Hepatocyte (in vitro differentiated cells): Measurements from ENCODE around the gene BCAS4.

Source experiments
- EZH2 ChIP-seq: fragments of 200-600 bp; sonication (generic); IDR thresholded peaks from 2 replicates; pipeline ENCODE4 v1.6.1; 2016; ENCODE audit warnings: antibody characterized with exemption, mild to moderate bottlenecking, borderline replicate concordance
- EZH2phosphoT487 ChIP-seq: fragments of 200-600 bp; sonication (generic); IDR thresholded peaks from one replicate; pipeline ENCODE4 v1.6.1; 2018; ENCODE audit warnings: antibody characterized with exemption, mild to moderate bottlenecking, low read depth, moderate library complexity; ENCODE audit not compliant: unreplicated experiment, severe bottlenecking
- TF ChIP-seq, protein P1 (sequence below): fragments of 200-600 bp; sonication (generic); IDR thresholded peaks from 2 replicates; pipeline ENCODE4 v1.5.1; 2016; ENCODE audit warnings: antibody characterized with exemption, mild to moderate bottlenecking; ENCODE audit not compliant: poor library complexity

DNA sequence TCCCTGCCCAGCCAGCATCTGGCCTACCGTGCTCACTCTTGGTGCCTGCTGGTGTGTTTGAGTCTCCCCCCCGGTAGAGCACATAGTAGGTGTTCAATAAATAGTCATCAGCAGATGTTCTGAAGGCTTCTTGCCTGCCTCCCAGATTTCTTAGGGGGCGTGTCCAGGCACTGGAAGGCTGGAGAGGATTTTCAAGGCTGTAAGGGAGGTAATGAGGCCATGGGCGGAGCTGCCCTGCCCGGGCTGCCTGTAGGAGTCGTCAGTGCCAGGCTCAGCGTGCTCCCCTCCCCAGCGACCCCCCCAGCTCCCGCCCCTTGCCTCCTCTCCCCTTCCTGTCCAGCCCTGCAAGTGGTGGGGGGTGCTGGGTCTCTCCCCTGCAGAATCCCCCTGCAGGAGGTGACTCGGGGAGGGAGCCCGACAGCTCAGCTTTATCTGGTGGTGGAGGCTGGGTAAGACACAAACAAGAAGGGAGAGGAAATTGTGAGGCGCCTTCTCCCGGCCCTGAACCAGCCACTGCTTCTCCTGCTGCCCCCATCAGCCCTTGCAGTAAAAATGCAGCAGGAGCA lies 55.9 kb downstream of the BCAS4 start:
- TF ChIP-seq, protein P1, sequence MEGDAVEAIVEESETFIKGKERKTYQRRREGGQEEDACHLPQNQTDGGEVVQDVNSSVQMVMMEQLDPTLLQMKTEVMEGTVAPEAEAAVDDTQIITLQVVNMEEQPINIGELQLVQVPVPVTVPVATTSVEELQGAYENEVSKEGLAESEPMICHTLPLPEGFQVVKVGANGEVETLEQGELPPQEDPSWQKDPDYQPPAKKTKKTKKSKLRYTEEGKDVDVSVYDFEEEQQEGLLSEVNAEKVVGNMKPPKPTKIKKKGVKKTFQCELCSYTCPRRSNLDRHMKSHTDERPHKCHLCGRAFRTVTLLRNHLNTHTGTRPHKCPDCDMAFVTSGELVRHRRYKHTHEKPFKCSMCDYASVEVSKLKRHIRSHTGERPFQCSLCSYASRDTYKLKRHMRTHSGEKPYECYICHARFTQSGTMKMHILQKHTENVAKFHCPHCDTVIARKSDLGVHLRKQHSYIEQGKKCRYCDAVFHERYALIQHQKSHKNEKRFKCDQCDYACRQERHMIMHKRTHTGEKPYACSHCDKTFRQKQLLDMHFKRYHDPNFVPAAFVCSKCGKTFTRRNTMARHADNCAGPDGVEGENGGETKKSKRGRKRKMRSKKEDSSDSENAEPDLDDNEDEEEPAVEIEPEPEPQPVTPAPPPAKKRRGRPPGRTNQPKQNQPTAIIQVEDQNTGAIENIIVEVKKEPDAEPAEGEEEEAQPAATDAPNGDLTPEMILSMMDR = no peak
- TF ChIP-seq EZH2 (no peak), EZH2phosphoT487 (no peak)
